ENCODE measurements around the gene MAP2K5.

Gene MAP2K5

DNA sequence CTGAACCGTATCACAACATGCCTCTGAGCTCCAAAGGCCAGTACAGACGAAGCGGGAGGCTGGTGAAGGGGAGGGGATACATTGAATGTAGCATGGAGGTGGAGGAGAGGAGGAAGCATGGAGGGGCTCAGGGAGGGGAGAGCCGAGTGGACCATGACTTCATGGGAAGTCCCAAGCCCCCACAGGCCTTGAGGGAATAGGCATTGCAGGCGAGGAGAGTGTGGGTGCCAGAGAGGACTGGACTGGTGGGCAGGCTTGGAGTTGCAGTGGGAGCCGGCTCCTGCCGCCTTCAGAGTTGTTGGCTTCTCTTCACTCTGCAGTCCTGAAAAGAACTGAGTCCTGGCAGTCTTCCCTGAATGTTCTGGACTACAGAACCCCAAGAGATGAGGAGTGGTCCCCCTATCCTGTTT lies 300.6 kb downstream of the MAP2K5 start:
- DNase-seq = no peak

DNA sequence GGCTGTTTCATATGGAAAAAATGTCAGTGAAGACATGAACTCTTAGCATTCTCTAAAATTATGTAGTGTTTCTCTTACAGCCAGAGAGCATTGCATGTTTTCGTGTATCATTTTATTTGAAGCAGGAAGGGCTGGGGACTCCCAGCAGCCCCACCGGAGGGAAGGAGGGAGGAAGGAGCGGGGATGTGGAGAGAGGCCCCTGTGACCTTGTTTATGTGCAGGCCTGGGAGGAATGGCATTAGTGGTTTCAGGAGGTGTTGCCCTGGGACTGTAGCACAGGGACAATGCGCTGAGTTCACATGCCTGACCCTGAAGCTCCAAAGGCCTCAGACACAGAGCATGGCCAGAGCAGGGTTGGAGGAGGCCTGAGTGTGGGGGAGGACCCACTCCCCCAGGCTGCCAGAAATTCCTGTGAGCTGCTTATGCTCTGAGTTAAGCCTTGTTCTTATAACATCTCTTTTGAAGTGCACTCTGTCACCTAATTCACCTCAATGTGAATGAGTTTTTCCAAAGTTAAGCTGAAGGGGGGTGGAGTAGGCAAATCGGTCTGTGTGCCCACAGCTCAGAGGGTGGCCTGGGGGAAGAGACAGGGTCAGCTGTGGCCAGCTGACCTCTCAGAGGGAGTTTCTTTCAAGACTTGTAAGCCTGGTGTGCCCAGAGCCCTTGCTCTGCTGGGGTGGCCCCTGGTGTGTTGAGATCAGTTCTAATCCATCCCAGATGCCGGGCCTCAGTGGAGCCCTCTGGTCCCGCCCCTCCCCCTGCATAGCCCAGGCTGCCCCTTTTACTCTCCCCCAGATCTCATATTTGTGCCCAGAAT lies 301.3 kb downstream of the MAP2K5 start:
- no peak for DNase-seq

DNA sequence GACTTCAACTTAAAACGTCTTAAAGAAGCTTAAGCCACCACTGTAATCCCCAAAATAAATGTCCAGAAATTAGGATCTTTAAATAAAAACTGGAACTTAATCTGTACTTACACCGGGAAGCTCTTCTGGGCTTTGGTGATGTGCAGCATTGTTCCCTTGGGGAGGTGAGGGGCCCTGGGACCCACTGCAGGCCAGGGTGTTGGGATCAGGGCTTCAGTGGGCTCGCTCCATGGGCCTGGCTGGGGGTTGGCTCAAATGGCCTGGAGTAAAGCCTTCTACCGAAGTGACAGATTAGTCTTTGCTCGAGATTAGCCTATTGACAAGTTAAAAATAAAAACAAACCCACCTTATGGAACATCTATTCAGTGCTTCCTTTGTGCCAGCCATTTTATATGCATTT lies 303.5 kb downstream of the MAP2K5 start:
- no peak for DNase-seq

DNA sequence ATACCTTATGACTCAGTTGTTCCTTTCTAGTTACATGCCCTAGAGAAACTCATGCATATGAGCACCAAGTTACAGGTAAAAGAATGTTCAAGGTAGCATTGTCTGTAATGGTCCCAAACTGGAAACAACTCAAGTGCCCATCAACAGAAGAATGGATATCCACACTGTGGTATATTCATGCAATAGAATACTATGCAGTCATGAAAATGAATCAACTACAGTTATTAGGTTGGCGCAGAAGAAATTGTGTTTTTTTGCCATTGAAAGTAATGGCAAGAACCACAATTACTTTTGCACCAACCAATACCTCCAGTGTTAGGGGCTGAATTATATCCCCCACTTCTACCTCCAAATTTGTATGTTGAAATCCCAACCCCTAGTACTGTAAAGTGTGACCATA lies 307.0 kb downstream of the MAP2K5 start:
- DNase-seq = no peak

DNA sequence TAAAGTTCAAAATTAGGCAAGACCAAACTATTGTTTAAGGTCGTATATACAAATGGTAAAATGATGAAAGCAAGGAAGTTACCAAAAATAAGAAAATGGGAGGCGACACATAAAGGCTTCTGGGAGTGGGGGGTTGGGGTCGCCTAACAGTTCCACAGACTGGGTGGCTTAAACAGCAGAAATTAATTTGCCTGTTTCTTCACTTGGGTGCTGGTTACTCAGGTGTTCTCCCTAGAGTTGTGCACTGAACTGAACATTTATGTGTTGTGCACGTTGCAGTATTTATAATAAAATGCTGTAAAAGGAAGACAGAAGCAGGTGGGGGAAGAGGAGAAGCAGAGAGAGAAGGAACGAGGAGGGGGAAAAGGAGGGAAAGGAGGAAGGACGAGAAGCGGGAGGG lies 307.8 kb downstream of the MAP2K5 start:
- DNase-seq = no peak

DNA sequence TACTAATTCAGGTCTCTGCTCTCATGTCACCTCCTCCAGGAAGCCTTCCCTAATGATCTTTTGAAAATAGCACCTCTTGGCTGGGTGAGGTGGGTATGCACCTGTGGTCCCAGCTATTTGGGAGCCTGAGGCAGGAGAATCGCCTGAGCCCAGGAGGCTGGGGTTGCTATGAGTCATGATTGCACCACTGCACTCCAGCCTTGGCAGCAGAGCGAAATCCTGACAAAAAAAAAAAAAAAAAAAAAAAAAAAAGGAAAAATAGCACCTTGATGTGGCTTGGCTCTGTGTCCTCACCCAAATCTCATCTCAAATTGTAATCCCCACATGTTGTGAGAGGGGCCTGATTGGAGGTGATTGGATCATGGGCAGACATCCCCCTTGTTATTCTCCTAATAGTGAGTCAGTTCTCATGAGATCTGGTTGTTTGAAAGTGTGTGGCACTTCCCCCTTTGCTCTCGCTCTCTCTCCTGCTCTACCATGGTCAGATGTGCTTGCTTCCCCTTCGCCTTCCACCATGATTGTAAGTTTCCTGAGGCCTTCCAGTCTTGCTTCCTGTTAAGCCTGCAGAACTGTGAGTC lies 308.6 kb downstream of the MAP2K5 start:
- no peak for DNase-seq

DNA sequence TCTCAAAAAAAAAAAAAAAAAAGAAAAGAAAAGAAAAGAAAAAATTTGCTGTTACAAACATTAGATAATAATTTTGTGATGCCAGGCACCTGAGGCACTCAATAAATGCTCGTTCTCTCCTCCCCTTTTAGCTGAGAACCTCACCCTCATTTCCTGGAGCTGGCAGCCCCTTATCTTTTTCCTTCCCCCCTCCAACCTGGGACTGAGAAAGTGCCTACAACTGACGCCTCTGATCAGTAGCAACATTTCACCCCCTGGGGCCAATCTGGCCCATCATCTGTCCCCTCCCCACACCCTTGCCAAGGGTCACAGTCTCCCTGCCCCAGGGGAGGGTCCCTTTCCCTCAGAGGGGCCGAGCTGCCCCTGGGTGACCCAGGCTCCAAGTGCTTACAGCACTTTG lies 309.9 kb downstream of the MAP2K5 start:
- DNase-seq = no peak

DNA sequence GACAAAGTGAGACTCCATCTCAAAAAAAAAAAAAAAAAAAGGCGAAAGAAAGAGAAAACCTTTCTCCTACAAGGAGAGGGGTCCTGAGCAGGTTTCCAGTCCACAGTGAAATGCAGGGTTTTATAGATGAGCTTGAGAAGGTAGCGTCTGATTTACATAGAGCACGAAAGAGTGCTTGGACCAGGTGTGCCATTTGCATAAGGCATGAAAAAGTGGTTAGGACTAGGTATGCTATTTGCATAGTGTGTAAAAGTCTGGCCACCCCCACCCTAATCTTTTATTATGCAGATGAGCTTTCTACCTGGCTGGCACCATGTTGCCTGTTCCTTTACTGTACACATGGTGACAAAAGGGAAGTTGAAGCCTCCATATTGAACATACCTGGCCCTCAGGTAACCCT lies 311.0 kb downstream of the MAP2K5 start:
- peak; percentile 24 for DNase-seq

DNA sequence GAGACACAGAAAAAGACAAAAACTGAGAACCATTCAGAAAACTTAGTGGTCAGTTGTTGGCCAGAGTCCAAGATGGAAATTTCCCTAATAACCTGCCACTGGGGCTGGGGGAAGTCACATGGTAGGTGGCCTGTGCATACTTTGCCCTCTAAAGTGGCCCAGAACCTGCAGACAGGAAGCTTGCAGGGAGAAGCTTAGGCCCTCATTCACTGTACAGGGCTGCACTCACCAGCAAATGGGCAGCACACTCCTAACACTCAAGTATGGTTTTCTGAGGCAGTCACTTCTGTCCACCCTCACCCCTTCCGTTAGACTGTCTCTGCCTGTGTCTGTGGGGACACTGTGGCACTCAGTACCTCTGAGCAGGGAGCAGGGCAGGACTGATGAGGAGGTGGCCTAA lies 311.9 kb downstream of the MAP2K5 start:
- no peak for DNase-seq

DNA sequence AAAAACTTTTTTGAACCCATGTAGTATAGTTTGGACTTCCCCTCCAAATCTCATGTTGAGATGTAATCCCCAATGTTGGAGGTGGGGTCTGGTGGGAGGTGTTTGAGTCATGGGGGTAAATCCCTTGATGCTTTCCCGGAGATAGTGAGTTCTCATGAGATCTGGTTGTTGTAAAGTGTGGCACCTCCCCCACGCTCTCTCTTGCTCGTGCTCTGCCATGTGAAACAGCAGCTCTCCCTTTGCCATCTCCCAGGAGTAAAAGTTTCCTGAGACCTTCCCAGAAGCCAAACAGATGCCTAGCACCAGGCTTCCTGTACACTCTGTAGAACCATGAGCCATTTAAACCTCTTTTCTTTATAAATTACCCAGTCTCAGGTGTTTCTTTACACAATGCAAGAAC lies 313.3 kb downstream of the MAP2K5 start:
- DNase-seq = no peak
